ENCODE results near the gene ZBTB7C.
A peak's percentile ranks its signal among the peaks of the same experiment; 100 is the strongest.

The ZBTB7C gene

DNA sequence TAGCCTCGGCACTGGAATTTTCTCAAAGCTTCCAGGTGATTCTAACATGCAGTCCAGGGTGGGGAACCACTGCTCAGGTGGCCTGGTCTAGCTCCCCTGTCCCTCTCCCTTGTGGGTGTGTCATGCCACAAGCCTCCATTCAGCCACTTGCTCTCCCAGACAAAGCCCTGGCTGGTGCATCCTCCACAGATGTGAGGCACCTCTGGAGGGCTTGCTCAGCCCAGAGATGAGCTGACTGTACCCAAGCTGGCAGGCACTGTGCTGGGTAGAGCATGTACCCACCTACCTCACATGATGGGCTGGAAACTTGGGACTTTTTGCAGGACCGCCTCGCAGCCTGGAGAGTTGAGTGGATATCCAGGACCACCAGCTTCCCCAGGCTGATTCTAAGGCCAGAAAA lies 88.1 kb downstream of the ZBTB7C start:
- DNase-seq, result no peak

DNA sequence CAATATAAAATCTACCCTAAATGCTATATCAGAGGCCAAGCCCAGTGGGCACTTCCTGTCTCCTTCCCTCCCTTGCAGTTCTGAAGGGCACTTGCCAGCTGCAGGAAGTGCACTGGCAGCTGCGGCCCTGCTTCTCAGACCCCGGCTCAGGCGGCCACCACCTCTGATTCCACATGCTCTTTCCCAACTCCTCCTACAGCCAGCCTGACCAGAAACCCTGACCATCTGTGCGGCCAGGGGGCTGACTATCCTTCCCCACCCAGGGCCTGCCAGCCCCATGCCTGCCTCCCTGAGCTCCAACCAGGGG lies 88.6 kb downstream of the ZBTB7C start:
- no peak for DNase-seq

GRCh38 chr18:48319801-48320638 lies 89.2 kb downstream of the ZBTB7C start:
- DNase-seq, result no peak

DNA sequence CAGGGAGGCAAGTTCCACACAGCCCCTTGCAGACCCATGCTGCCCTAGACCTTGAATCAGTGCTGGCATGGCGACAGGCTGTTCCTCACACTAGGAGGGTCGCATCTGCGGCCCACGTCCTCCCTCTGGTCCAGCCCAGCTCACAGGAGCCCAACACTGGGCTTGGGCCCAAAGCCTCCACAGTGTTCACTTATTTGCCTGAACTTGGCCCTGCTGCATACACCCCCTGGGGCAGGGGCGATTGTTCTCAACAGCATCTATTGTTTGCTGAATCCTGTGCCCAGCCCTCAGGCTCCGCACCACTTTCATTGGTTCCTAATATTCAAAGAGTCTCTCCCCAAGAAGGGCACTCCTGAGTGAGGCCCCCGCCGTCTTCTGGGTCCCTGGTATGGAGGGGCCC lies 90.7 kb downstream of the ZBTB7C start:
- DNase-seq, result no peak

DNA sequence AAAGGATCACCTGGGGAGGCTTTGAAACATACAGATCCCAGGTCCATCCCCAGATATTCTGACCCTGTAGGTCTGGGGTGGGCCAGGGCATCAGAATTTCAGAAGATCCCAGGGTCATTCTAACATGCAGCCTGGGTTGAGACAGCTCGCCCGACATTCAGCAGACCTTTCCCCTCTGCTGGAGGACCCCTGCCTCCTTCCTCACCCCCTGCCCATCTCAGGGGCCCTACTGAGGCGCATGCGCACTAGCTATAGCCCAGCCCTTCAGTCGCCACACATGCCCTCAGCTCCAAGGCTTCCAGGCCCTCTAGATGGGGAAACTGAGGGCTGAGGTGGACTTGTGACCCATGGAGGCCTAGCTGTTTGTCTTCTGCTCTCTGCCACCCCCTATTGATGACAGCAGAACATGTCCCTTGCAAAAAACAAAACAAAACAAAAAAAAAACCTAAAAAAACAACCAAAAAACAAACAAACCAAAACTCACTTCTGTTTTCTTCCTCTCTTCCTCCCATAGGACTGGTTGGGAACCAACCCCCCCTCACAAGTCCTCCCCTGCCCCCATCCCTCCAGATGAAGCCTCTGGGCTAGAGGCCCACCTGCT lies 91.3 kb downstream of the ZBTB7C start:
- no peak for DNase-seq

DNA sequence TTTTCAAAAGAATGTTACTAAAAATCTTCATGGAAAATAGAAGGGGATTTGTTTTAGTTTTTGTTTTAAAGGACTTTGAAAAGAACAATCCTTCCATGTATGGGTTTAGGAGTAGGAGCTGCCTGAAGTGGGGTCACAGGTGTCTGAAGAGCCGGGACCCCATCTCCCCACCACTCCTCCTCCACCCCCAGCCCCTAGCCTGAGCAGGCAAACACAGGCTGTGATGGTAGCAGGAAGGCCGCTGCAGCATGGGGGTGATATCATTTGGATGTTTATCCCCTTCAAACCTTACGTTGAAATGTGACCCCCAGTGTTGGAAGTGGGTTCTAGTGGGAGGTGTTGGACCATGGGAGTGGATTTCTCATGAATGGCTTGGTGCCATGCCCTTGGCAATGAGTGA lies 93.0 kb downstream of the ZBTB7C start:
- DNase-seq, result no peak

GRCh38 chr18:48314690-48315089 lies 94.5 kb downstream of the ZBTB7C start:
- DNase-seq, result no peak

GRCh38 chr18:48313792-48314191 lies 95.4 kb downstream of the ZBTB7C start:
- no peak for DNase-seq

DNA sequence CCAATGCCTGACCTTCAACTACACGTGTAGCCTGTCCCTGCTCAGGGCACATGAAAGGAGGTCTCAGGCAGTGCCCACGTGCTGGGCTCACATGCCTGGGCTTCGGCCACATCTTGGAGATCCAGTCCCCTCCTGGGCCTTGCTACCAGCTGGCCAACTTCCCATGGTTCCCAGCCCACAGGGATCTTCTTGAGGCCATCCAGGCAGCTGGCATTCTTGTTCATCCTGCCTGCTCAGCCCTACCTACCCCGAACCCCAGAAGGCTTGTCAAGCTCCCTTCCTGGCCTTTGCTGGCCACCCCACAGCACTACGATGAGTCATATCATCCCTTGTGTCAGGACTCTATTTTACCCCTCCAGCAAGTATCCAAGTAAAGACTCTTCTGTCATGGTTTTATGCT lies 97.1 kb downstream of the ZBTB7C start:
- DNase-seq, result no peak

DNA sequence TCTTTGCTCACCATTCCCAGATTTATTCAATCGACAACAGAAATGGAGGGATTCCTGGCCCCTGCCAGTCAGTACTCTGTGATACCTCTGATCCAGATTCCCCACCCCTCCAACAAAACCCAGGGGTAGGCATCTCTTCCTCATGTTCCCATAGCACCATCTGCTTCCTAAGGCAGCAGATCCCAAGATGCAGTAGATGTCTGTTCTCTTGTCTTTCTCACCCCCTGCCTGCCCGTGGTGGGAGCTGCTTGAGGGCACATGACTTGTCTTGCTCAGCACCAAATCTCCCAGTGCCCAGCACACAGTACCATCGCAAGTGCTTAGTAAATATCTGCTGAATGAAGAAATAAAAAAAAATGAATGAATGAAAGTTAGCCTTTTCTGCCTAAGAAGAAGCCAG lies 98.2 kb downstream of the ZBTB7C start:
- no peak for DNase-seq

GRCh38 chr18:48310353-48310752 lies 98.8 kb downstream of the ZBTB7C start:
- DNase-seq, result no peak

DNA sequence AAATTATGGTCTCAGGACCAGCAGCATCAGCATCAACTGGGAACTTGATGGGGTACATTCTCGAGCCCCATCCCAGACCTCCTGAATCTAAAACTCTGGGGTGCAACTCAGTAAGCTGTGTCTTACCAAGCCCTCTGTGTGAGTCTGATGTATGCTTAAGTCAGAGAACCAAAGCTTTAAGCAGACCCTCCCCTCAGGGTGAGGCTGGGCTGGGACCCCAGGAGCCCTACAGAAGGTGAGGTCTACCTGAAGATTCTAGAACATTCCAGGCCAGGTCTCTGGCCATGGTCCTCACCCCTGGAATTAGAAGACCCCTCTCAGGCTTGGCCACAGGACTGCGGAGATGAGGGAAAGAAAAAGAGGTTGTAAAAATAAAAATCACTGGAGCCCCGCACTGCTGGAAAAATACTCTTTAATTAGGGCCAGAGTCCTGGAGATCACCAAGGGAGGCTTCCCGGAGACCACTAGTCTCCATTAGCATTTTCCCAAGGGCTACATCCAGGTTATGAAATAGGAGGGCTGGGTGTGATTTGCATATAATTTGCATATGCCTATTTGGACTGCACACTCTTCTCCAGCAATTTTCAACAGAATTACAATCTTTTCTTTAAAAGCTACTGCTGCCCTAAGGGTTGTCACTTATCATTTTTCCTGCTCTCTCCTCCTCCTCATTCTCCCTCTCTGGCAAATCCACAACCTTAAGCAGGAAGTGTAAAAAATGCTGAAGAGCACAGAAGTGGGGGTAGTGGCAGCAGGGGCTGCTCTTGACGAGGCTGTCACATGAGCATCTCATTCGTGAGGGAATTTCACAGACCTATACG lies 100.2 kb downstream of the ZBTB7C start:
- DNase-seq, result no peak

- no peak for DNase-seq
Measured at GRCh38 chr18:48308027-48308635, 101.1 kb downstream of the ZBTB7C start.

GRCh38 chr18:48306838-48307237 lies 102.3 kb downstream of the ZBTB7C start:
- no peak for DNase-seq

GRCh38 chr18:48304906-48305693 lies 104.1 kb downstream of the ZBTB7C start:
- no peak for DNase-seq

DNA sequence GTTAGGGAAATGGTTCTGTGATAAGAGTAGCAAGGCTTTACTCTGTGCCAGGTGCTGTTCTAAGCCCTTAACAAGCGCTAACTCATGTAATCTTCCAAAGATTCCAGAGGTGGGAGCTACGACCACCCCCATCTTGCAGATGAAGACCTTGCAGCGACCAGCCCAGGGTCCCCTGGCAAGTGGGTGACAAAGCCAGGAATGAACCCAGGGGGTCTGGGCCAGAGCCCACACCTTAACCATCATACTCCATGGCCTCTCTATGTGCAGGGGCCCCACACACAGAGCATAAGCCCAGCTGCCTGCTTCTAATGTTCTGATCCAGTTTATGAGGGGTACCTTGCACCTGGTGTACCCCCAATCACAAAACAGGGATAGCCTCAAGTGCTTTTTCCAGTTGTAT lies 105.3 kb downstream of the ZBTB7C start:
- DNase-seq, result no peak

DNA sequence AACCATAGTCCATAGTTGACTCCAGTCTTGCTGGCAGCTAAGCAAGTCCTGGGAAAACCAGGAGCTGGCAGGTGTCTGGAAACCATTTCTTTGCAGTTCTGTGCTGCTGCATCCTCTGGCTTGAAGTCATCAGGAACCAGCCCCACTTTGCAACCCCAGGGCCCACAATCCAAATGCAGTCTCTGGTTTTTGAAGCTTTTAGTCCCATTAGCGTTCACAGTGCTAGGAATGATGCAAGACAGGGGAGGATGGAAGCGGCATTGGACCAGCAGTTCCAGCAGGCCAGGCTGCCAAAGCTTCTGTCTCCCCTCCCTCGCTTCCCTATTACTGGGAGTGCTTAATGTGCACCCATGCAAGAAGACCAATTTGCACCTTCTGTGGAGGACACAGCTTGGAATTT lies 106.4 kb downstream of the ZBTB7C start:
- no peak for DNase-seq

GRCh38 chr18:48300463-48300961 lies 108.7 kb downstream of the ZBTB7C start:
- DNase-seq, result peak in 1 of 5 donors; percentile 44

DNA sequence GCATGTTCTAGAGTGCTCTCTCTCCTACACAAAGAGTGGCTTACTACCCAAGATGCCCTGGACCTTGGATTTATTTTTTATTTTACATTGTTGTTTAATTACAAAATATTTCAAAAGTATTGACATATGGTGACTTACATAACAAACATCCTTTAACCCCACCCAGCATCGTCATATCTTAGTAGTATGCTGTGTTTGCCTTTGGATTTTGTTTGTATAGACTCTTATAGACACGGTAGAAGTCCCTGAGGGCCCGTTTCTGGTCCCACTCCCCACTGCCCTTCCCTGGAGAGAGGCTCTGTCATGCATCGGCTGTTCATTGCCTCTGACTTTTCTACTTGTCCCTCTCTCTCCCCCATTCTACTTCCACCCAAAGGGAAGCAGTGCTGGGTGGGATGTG lies 112.0 kb downstream of the ZBTB7C start:
- no peak for DNase-seq

DNA sequence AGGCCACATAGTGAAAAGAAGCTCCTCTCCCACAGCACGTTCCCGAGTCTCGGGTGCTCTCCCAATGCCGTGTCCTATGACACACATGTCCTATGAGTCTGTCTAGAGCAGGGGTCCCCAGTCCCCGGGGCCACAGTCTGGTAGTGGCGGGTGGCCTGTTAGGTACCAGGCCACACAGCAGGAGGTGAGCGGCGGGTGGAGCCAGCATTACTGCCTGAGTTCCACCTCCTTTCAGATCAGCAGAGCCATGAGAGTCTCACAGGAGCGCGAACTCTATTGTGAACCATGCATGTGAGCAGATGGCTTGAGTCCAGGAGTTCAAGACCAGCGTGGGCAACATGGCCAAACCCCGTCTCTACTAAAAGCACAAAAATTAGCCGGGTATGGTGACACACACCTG lies 112.6 kb downstream of the ZBTB7C start:
- DNase-seq, result no peak

DNA sequence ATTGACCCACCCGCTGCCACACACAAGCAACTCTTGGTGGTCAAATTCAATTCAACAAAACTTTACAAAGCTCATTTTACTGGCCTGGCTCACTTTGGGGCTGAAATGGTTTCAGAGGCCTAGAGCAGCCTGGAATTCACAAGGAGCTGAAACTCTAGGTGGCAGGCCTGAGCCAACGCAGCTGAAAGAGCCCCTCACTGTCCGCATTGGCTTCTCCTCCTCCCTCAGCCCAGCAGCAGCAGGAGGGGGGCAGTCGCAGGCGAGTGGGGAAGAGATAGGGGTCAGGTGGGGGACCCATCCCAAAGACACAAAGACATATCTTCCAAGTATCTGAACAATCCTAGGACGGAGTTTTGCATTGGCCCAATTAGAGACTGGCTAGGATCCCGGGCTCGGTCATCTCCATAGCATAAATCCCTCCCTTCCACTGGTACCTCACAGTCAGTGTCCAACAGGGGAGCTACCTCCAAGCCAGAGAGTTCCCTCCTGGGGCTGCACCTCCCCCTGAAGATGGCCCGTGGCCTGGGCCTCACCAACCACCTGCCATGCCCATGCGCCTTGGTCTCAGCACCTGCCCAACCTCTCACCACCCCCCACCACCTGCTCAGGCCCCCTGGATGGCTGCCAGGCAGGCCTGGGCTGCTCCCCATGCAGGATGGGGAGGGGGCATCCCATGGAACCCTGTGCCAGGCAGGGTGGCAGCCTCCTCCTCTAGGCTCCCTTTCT lies 113.4 kb downstream of the ZBTB7C start:
- DNase-seq, result no peak
